ENCODE results near the gene MBTD1. TPM values are rescaled to one million over a fixed set of nuclear protein-coding genes. Genes with fewer than 3 reads are reported as not detected.

The MBTD1 gene
- total RNA-seq, 4 donors from 2014 or later: 20.9 to 26.7 (median 24.0) TPM

DNA sequence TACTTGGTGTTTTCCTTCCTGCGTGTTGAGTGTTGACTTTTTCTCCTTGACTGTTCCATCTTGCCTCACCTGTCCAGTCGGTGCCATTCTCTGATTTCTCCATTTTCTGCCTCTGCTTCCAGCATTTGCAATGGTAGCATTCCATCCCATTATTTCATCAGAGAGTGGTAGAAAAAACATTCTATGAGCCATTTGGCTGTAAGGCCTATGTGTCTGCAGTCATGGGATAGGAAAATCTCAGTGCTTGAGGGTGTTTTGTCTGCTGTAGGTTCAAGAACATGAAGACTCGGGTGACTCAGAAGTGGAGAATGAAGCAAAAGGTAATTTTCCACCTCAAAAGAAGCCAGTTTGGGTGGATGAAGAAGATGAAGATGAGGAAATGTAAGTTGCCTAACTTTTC is 3.2 kb upstream of the MBTD1 start:
- no peak for DNase-seq (ENCODE audit: low spot score in 2 of 2)
- TF ChIP-seq, protein P1, sequence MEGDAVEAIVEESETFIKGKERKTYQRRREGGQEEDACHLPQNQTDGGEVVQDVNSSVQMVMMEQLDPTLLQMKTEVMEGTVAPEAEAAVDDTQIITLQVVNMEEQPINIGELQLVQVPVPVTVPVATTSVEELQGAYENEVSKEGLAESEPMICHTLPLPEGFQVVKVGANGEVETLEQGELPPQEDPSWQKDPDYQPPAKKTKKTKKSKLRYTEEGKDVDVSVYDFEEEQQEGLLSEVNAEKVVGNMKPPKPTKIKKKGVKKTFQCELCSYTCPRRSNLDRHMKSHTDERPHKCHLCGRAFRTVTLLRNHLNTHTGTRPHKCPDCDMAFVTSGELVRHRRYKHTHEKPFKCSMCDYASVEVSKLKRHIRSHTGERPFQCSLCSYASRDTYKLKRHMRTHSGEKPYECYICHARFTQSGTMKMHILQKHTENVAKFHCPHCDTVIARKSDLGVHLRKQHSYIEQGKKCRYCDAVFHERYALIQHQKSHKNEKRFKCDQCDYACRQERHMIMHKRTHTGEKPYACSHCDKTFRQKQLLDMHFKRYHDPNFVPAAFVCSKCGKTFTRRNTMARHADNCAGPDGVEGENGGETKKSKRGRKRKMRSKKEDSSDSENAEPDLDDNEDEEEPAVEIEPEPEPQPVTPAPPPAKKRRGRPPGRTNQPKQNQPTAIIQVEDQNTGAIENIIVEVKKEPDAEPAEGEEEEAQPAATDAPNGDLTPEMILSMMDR (IDR thresholded peaks at IDR 0.05): no peak
- TF ChIP-seq POLR2A (IDR thresholded peaks at IDR 0.05): no peak
- intact Hi-C loops (cut with DNase I; ENCODE audit: low total_unique reads): no loop called here
- no peak overlapping the region for H3K4me3 ChIP-seq (ENCODE audit: low read depth, poor library complexity, severe bottlenecking)
- WGBS, 2 donors: 77 to 91% methylated on average over 3 of the region's 3 CpGs

DNA sequence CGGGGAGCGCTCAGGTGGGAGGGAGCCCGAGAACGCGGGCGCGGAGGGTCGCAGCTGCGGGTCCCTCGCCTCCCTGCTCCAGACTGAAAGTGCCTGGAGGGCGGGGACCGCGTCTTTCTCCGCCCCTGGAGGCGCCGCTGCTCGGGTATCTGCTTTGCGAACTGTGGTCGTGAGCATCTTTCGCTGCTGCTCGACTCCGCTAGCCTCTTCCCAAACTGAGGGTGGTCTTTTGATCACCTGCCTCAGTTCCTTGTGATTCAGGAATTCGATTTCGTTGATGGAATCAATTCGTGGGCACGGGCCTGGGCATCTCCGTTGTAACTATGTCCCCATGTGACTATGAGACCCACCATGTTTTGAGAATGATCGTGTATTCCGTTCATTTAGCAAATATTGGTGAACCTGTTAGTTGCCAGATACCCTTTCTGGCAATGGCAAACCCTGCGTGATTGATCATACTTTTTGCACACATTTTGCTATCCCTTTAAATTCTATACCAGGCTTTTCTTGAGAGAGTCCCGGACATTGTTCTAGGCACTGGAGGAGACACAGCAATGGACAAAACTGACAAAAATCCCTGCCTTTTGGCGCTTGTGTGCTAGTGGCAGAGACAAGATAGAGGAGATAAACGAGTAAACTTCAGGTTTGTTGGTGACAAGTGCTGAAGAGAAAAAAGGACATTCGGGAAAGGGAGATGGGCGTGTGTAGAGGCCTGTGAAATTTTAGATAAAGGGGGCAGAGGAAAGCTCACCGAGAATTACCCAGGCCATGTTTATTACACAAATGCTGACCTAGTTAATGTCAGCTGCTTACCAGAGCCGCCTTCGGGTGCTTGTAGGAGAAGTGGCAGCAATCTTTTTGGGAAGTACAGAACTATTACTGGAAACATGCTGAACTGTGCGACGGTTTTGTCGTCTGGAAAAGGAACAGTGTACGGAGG is 1.4 kb upstream of the MBTD1 start:
- peak; percentile 37 to 93 for DNase-seq (ENCODE audit: low spot score in 2 of 2)
- intact Hi-C loops (cut with DNase I; ENCODE audit: low total_unique reads): no loop called here
- peak overlapping the region; percentile 87 for H3K4me3 ChIP-seq (ENCODE audit: low read depth, poor library complexity, severe bottlenecking)
- WGBS, 2 donors: 5 to 8% methylated on average over 39 to 42 of the region's 42 CpGs
- TF ChIP-seq POLR2A (IDR thresholded peaks at IDR 0.05): no peak
- TF ChIP-seq, protein P1 (IDR thresholded peaks at IDR 0.05): no peak

DNA sequence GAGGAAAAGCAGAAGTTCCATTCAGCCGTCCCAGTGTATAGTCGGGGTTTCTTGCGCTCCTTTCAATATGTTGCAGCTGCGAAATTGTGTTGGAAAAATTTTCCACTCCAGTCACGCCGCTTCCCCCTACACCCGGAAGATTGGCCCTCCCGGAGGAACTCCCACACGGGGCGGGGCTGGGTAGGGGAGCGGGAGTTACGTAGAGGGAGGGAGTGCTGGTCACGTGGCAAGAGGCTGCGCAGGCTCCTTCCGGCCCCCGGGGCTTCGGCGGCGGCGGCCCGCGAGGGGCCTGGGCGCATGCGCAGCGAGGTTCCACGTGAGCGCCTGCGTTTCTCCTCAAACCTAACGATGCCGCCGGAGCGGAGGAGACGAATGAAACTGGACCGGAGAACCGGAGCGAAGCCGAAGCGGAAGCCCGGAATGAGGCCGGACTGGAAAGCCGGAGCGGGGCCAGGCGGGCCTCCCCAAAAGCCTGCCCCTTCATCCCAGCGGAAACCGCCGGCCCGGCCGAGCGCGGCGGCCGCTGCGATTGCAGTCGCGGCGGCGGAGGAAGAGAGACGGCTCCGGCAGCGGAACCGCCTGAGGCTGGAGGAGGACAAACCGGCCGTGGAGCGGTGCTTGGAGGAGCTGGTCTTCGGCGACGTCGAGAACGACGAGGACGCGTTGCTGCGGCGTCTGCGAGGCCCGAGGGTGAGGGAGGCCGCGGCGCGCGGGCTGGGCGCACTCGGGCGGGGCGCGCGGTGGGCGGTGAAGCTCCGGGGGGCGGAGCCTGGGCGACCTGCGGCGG is 581 bp upstream of the MBTD1 start, which contains the start of gene UTP18:
TSS of gene UTP18 (plus strand) at position 310 of the 787 bp plus-strand sequence. CDS start at position 349, 39 bp downstream.
- intact Hi-C loops (cut with DNase I; ENCODE audit: low total_unique reads): no loop called here
- whole genome bisulfite sequencing, 2 donors: 0% methylated on average over 51 to 84 of the region's 93 CpGs
- peak; percentile 94 to 99 for DNase-seq (ENCODE audit: low spot score in 2 of 2)
- H3K4me3 ChIP-seq (ENCODE audit: low read depth, poor library complexity, severe bottlenecking): peak within 1 kb of the TSS; percentile 87
- TF ChIP-seq POLR2A (IDR thresholded peaks at IDR 0.05): peak in 1 of 2 donors; percentile 10
- TF ChIP-seq, protein P1 (IDR thresholded peaks at IDR 0.05): no peak

DNA sequence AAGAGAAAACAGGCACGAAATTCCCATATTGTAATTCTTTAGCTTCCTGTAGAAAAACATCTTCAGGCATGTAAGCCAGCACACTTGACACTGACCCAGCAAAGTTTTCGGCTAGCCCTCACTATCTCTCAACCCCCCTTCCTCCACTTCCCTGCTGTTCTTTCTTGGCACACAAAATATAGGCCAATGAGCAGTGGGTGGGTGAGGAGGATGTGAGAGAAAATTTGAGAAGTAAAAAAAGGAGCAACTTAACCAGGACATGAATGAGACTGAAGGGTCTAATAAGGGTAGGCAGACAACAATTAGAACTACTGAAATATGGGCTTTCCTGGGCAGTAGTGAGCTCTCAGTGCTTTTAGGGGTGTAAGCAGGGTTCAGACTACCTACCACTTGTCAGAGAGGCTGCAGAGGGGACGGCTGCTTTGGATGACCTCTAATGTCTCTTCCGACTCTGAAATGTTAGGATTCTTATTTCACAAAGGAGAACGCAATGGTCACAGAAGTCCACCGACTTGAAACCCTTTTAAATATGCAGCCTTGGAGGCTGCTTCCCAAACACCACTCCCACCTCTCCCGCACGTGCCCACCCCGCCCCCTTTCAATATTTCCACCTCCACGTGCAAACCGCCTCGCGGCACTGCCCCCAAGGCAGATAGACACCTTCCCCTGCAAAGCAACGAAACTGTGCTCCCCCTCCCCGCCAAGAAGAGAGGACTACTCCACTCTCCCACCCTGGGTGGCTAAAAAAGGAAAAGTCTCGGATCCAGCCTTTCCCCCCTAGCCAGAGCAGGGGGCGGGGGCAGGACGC is 889 bp downstream of the MBTD1 start:
- WGBS, 2 donors: 1% methylated on average over 18 of the region's 18 CpGs
- TF ChIP-seq, protein P1 (IDR thresholded peaks at IDR 0.05): no peak
- no peak for TF ChIP-seq POLR2A (IDR thresholded peaks at IDR 0.05)
- intact Hi-C loops (cut with DNase I; ENCODE audit: low total_unique reads): no loop called here
- DNase-seq (ENCODE audit: low spot score in 2 of 2): peak in 1 of 2 donors; percentile 30
- peak overlapping the region; percentile 84 for H3K4me3 ChIP-seq (ENCODE audit: low read depth, poor library complexity, severe bottlenecking)
